ENCODE measurements around the gene ATF1.

Gene ATF1

GRCh38 chr12:50753232-50753769, 10.6 kb upstream of the ATF1 start:
- DNase-seq (ENCODE audit: low spot score) = no peak

GRCh38 chr12:50764286-50765094, 589 bp downstream of the ATF1 start:
- peak; percentile 57 for DNase-seq (ENCODE audit: low spot score)

GRCh38 chr12:50765095-50765911, 1.4 kb downstream of the ATF1 start:
- DNase-seq (ENCODE audit: low spot score) = peak; percentile 89

- no peak for DNase-seq (ENCODE audit: low spot score)
These were observed 4.5 kb downstream of the ATF1 start for GRCh38 chr12:50768391-50768790.

- peak; percentile 88 for DNase-seq (ENCODE audit: low spot score)
These were observed 4.9 kb downstream of the ATF1 start for GRCh38 chr12:50768813-50769212.

- DNase-seq (ENCODE audit: low spot score) = no peak
These were observed 7.5 kb downstream of the ATF1 start for GRCh38 chr12:50771409-50771808.

GRCh38 chr12:50772470-50772869, 8.6 kb downstream of the ATF1 start:
- DNase-seq (ENCODE audit: low spot score) = no peak

GRCh38 chr12:50772877-50773276, 9.0 kb downstream of the ATF1 start:
- no peak for DNase-seq (ENCODE audit: low spot score)

- no peak for DNase-seq (ENCODE audit: low spot score)
These were observed 11.3 kb downstream of the ATF1 start for GRCh38 chr12:50775251-50775650.

- no peak for DNase-seq (ENCODE audit: low spot score)
These were observed 13.1 kb downstream of the ATF1 start for GRCh38 chr12:50776749-50777728.

GRCh38 chr12:50778663-50779590, 15.0 kb downstream of the ATF1 start:
- DNase-seq (ENCODE audit: low spot score) = no peak

- no peak for DNase-seq (ENCODE audit: low spot score)
These were observed 16.1 kb downstream of the ATF1 start for GRCh38 chr12:50780013-50780412.

- DNase-seq (ENCODE audit: low spot score) = no peak
These were observed 20.6 kb downstream of the ATF1 start for GRCh38 chr12:50784501-50784900.

GRCh38 chr12:50785406-50786001, 21.6 kb downstream of the ATF1 start:
- DNase-seq (ENCODE audit: low spot score) = no peak

- DNase-seq (ENCODE audit: low spot score) = no peak
These were observed 22.8 kb downstream of the ATF1 start for GRCh38 chr12:50786498-50787231.

- no peak for DNase-seq (ENCODE audit: low spot score)
These were observed 23.7 kb downstream of the ATF1 start for GRCh38 chr12:50787618-50788017.

- no peak for DNase-seq (ENCODE audit: low spot score)
These were observed 24.7 kb downstream of the ATF1 start for GRCh38 chr12:50788561-50788960.

GRCh38 chr12:50790081-50790480, 26.2 kb downstream of the ATF1 start:
- DNase-seq (ENCODE audit: low spot score) = no peak

- no peak for DNase-seq (ENCODE audit: low spot score)
These were observed 36.0 kb downstream of the ATF1 start for GRCh38 chr12:50799908-50800307.

All from hematopoietic multipotent progenitor cell treated with erythropoietin and hydrocortisone succinate and interleukin-3 and kit ligand, for 17 days (in vitro differentiated cells).